Measurements from ENCODE around the gene ASF1A. TPM values are rescaled to one million over a fixed set of nuclear protein-coding genes. Genes with fewer than 3 reads are reported as not detected.

Gene ASF1A
- total and polyA plus RNA-seq, 2 experiments from 2014 or later, result 25.4 to 72.2 TPM

DNA sequence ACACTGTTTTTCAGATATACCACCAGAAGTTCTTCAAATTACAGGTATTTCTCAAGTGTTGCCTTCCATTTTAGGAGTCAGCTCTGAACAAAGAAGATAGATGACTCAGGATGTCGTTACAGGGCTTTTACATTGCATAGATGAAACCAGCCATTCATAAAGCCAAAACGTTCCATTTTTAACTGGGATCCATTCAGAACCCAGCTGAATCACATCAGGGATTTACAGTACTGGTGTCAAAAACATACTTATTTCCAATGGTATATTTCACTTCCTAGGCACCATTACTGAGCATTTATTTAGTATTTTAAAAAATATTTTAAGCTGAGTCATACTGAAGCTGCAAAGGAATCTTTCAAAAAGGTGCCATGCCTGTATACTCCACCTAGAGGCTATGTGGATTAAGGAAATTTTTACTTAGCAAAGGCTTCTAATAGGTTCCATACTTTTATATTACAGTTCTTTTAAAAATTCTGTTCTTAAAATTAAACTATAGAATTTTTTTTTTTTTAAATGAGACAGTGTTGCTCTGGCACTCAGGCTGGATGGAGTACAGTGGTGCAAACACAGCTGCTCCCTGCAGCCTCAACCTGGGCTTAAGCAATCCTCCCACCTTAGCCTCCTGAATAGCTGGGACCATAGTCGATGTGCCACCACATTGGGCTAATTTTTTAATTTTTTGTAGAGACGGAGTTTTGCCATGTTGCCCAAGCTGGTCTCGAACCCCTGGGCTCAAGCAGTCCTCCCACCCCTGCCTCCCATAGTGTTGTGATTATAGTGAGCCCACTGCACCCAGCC is 2.6 kb downstream of the ASF1A start:
- no peak overlapping the region; the same call in 1 of the 2 replicates for H3K27ac ChIP-seq (ENCODE audit: low read depth)
- H2AFZ ChIP-seq, result no peak overlapping the region
- Mint-ChIP-seq H3K9me3 (no peaks in the 10 kb centered on the region), H3K4me3 (peak overlapping the region; percentile 90), H3K36me3 (ENCODE audit: low read depth) (peaks cover 44% of the 10 kb centered on the region), H3K27ac (peak overlapping the region; percentile 98), H3K4me1 (peaks cover 49% of the 10 kb centered on the region), H3K27me3 (ENCODE audit: insufficient read depth, low read depth, poor library complexity) (peaks cover 12% of the 10 kb centered on the region)
- peaks cover 22% of the 10 kb centered on the region; the same call in 1 of the 2 replicates for H4K20me1 ChIP-seq (replicated peaks; ENCODE audit: insufficient read depth)
- peak overlapping the region; percentile 88 for H3K4me3 ChIP-seq
- ATAC-seq (no peak), DNase-seq (ENCODE audit: low spot score) (peak; percentile 64)
- no peaks in the 10 kb centered on the region for H3K9me2 ChIP-seq (ENCODE audit: insufficient read depth)
- H3K79me2 ChIP-seq (replicated peaks; ENCODE audit: insufficient read depth), result peaks cover 77% of the 10 kb centered on the region
- no peaks in the 10 kb centered on the region for H3K27me3 ChIP-seq (ENCODE audit: insufficient read depth)
- peaks cover 43% of the 10 kb centered on the region for H3K4me1 ChIP-seq (ENCODE audit: insufficient read depth)
- peak overlapping the region; percentile 80 for H3K4me2 ChIP-seq
- peaks cover 6% of the 10 kb centered on the region; the same call in 1 of the 2 replicates for H3K36me3 ChIP-seq (ENCODE audit: insufficient read depth)
- H3F3A ChIP-seq (replicated peaks; ENCODE audit: low read depth), result no peaks in the 10 kb centered on the region
- no peak for TF ChIP-seq JUNB (IDR thresholded peaks at IDR 0.05; ENCODE audit: unreplicated experiment)
- no peak for TF ChIP-seq POLR2AphosphoS5 (IDR thresholded peaks at IDR 0.05; ENCODE audit: low read depth)
- TF ChIP-seq, protein P1, sequence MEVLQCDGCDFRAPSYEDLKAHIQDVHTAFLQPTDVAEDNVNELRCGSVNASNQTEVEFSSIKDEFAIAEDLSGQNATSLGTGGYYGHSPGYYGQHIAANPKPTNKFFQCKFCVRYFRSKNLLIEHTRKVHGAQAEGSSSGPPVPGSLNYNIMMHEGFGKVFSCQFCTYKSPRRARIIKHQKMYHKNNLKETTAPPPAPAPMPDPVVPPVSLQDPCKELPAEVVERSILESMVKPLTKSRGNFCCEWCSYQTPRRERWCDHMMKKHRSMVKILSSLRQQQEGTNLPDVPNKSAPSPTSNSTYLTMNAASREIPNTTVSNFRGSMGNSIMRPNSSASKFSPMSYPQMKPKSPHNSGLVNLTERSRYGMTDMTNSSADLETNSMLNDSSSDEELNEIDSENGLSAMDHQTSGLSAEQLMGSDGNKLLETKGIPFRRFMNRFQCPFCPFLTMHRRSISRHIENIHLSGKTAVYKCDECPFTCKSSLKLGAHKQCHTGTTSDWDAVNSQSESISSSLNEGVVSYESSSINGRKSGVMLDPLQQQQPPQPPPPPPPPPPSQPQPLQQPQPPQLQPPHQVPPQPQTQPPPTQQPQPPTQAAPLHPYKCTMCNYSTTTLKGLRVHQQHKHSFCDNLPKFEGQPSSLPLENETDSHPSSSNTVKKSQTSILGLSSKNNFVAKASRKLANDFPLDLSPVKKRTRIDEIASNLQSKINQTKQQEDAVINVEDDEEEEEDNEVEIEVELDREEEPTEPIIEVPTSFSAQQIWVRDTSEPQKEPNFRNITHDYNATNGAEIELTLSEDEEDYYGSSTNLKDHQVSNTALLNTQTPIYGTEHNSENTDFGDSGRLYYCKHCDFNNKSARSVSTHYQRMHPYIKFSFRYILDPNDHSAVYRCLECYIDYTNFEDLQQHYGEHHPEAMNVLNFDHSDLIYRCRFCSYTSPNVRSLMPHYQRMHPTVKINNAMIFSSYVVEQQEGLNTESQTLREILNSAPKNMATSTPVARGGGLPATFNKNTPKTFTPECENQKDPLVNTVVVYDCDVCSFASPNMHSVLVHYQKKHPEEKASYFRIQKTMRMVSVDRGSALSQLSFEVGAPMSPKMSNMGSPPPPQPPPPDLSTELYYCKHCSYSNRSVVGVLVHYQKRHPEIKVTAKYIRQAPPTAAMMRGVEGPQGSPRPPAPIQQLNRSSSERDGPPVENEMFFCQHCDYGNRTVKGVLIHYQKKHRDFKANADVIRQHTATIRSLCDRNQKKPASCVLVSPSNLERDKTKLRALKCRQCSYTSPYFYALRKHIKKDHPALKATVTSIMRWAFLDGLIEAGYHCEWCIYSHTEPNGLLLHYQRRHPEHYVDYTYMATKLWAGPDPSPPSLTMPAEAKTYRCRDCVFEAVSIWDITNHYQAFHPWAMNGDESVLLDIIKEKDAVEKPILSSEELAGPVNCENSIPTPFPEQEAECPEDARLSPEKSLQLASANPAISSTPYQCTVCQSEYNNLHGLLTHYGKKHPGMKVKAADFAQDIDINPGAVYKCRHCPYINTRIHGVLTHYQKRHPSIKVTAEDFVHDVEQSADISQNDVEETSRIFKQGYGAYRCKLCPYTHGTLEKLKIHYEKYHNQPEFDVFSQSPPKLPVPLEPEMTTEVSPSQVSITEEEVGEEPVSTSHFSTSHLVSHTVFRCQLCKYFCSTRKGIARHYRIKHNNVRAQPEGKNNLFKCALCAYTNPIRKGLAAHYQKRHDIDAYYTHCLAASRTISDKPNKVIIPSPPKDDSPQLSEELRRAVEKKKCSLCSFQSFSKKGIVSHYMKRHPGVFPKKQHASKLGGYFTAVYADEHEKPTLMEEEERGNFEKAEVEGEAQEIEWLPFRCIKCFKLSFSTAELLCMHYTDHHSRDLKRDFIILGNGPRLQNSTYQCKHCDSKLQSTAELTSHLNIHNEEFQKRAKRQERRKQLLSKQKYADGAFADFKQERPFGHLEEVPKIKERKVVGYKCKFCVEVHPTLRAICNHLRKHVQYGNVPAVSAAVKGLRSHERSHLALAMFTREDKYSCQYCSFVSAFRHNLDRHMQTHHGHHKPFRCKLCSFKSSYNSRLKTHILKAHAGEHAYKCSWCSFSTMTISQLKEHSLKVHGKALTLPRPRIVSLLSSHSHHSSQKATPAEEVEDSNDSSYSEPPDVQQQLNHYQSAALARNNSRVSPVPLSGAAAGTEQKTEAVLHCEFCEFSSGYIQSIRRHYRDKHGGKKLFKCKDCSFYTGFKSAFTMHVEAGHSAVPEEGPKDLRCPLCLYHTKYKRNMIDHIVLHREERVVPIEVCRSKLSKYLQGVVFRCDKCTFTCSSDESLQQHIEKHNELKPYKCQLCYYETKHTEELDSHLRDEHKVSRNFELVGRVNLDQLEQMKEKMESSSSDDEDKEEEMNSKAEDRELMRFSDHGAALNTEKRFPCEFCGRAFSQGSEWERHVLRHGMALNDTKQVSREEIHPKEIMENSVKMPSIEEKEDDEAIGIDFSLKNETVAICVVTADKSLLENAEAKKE (CRISPR knock-in tag; IDR thresholded peaks at IDR 0.05), result no peak
- TF ChIP-seq ZNF114 (CRISPR knock-in tag; IDR thresholded peaks at IDR 0.05), result no peak
- no peak for TF ChIP-seq NANOG (IDR thresholded peaks at IDR 0.05; ENCODE audit: borderline replicate concordance)
- TF ChIP-seq, protein P2, sequence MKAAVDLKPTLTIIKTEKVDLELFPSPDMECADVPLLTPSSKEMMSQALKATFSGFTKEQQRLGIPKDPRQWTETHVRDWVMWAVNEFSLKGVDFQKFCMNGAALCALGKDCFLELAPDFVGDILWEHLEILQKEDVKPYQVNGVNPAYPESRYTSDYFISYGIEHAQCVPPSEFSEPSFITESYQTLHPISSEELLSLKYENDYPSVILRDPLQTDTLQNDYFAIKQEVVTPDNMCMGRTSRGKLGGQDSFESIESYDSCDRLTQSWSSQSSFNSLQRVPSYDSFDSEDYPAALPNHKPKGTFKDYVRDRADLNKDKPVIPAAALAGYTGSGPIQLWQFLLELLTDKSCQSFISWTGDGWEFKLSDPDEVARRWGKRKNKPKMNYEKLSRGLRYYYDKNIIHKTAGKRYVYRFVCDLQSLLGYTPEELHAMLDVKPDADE (IDR thresholded peaks at IDR 0.05), result no peak
- TF ChIP-seq, protein P3, sequence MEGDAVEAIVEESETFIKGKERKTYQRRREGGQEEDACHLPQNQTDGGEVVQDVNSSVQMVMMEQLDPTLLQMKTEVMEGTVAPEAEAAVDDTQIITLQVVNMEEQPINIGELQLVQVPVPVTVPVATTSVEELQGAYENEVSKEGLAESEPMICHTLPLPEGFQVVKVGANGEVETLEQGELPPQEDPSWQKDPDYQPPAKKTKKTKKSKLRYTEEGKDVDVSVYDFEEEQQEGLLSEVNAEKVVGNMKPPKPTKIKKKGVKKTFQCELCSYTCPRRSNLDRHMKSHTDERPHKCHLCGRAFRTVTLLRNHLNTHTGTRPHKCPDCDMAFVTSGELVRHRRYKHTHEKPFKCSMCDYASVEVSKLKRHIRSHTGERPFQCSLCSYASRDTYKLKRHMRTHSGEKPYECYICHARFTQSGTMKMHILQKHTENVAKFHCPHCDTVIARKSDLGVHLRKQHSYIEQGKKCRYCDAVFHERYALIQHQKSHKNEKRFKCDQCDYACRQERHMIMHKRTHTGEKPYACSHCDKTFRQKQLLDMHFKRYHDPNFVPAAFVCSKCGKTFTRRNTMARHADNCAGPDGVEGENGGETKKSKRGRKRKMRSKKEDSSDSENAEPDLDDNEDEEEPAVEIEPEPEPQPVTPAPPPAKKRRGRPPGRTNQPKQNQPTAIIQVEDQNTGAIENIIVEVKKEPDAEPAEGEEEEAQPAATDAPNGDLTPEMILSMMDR (conservative IDR thresholded peaks at IDR 0.05; ENCODE audit: low read depth in 2 of 2), result peak; percentile 20 to 55; a peak in 2 of 4 replicates
- TF ChIP-seq EZH2phosphoT487 (IDR thresholded peaks at IDR 0.05; ENCODE audit: unreplicated experiment), result no peak
